Renal pelvis (tissue), 4 donors: ENCODE measurements around the gene UBA1. TPM values are rescaled to one million over a fixed set of nuclear protein-coding genes. Genes with fewer than 3 reads are reported as not detected.

Source experiments
- DNase-seq: peaks from one replicate; pipeline ENCODE4 v3.0.0-alpha.2; 2013
- polyA plus RNA-seq, 3 donors: library from polyadenylated mRNA; unstranded; fragments of 120-200 nt; gene quantifications; one replicate each; pipeline ENCODE4 v1.2.1, GENCODE V29; 2013; ENCODE audit not compliant: insufficient read length in 3 of 3

UBA1 gene
- polyA plus RNA-seq, 3 donors, result 238 to 317 (median 302) TPM

GRCh38 chrX:47209508-47210238 is 16.0 kb downstream of the UBA1 start:
- no peak for DNase-seq

GRCh38 chrX:47210661-47211425 is 17.2 kb downstream of the UBA1 start:
- DNase-seq, result no peak

- DNase-seq, result no peak
Measured at GRCh38 chrX:47212381-47213293, 19.0 kb downstream of the UBA1 start.

GRCh38 chrX:47214435-47215077 is 20.9 kb downstream of the UBA1 start:
- no peak for DNase-seq

- DNase-seq, result no peak
Measured at GRCh38 chrX:47215291-47215900, 21.8 kb downstream of the UBA1 start.

- DNase-seq, result no peak
Measured at GRCh38 chrX:47216393-47216925, 22.8 kb downstream of the UBA1 start.

- peak; percentile 11 for DNase-seq
Measured at GRCh38 chrX:47217121-47217851, 23.7 kb downstream of the UBA1 start.

GRCh38 chrX:47217852-47218279 is 24.2 kb downstream of the UBA1 start:
- peak; percentile 99 for DNase-seq

- DNase-seq, result peak; percentile 87
Measured at GRCh38 chrX:47218280-47218919, 24.8 kb downstream of the UBA1 start, which contains the start of gene CDK16. Gene CDK16 (plus strand): TSS chrX:47218681. CDS start chrX:47223558, 4,877 bp downstream.

GRCh38 chrX:47218920-47219815 is 25.5 kb downstream of the UBA1 start:
- DNase-seq, result peak; percentile 15

GRCh38 chrX:47221756-47222155 is 28.1 kb downstream of the UBA1 start:
- DNase-seq, result no peak

GRCh38 chrX:47222751-47223350 is 29.2 kb downstream of the UBA1 start:
- no peak for DNase-seq

- DNase-seq, result no peak
Measured at GRCh38 chrX:47223476-47224250, 30.0 kb downstream of the UBA1 start.

- DNase-seq, result no peak
Measured at GRCh38 chrX:47224266-47224895, 30.8 kb downstream of the UBA1 start.

GRCh38 chrX:47224896-47225290 is 31.3 kb downstream of the UBA1 start:
- DNase-seq, result no peak

- DNase-seq, result no peak
Measured at GRCh38 chrX:47226071-47226470, 32.4 kb downstream of the UBA1 start.
